Measurements from ENCODE around the gene KCNG1.

KCNG1 gene, protein sequence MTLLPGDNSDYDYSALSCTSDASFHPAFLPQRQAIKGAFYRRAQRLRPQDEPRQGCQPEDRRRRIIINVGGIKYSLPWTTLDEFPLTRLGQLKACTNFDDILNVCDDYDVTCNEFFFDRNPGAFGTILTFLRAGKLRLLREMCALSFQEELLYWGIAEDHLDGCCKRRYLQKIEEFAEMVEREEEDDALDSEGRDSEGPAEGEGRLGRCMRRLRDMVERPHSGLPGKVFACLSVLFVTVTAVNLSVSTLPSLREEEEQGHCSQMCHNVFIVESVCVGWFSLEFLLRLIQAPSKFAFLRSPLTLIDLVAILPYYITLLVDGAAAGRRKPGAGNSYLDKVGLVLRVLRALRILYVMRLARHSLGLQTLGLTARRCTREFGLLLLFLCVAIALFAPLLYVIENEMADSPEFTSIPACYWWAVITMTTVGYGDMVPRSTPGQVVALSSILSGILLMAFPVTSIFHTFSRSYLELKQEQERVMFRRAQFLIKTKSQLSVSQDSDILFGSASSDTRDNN

DNA sequence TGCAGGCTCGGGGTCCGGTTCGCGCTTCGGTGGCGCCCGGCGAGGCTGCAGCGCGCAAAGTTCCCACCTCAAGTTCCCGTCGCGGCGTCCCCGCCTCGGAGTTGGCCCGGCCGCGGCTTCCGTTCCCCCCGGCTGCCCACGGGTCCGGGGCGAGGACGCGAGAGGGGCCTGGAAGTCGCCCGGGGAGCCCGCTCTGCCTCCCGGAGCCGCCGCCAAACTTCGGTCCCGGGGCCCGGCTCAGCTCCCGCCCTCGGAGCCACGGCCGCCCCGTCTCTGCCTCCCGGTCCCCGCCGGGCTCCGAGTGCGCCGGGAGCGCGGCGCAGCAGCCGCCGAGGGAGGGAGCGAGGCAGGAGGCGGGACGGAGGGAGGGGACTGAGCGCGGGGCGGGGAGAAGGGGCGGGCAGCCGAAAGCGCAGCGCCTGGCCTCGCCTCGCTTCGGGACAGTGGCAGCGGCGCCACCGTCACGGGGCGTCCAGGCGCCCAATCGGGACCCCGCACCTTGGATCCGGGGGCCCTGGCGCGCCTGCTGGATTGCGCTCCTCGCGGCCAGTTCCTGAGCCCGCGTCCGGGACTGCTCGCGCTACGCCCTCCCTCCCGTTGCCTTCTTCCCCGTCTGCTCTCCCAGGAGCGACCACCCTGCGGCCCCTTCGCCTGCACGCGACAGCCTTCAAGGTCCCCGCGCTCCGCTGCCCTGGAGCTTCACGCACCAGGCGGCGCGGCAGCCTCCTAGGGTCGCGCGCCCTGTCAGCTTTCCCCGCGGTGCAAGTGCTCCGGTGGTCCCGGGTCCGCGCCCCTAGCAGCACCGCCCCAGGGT lies at the start of gene KCNG1:
TSS of gene KCNG1 (minus strand) at position 305 of the 814 bp plus-strand sequence. CDS start 12,769 bp downstream, outside the sequence.
- H3K4me3 Mint-ChIP-seq, result peak within 1 kb of the TSS; percentile 63
- peaks cover 87% of the 10 kb centered on the region for H3K27me3 Mint-ChIP-seq
- DNase-seq, result peak; percentile 76
- no peaks in the 10 kb centered on the region for H3K9me3 Mint-ChIP-seq
- no peaks in the 10 kb centered on the region for H3K36me3 Mint-ChIP-seq (ENCODE audit: low read depth)
- peaks cover 12% of the 10 kb centered on the region for H3K4me1 Mint-ChIP-seq (ENCODE audit: low read depth)
- peak within 1 kb of the TSS; percentile 26 for H3K27ac Mint-ChIP-seq

- no peaks in the 10 kb centered on the region for H3K36me3 Mint-ChIP-seq (ENCODE audit: low read depth)
- H3K27ac Mint-ChIP-seq, result no peak overlapping the region
- no peak overlapping the region for H3K4me3 Mint-ChIP-seq
- H3K27me3 Mint-ChIP-seq, result peaks cover 67% of the 10 kb centered on the region
- peaks cover 17% of the 10 kb centered on the region for H3K4me1 Mint-ChIP-seq (ENCODE audit: low read depth)
- peaks cover 5% of the 10 kb centered on the region for H3K9me3 Mint-ChIP-seq
- DNase-seq, result no peak
Measured at GRCh38 chr20:51070621-51071020, 47.7 kb upstream of the KCNG1 start.

DNA sequence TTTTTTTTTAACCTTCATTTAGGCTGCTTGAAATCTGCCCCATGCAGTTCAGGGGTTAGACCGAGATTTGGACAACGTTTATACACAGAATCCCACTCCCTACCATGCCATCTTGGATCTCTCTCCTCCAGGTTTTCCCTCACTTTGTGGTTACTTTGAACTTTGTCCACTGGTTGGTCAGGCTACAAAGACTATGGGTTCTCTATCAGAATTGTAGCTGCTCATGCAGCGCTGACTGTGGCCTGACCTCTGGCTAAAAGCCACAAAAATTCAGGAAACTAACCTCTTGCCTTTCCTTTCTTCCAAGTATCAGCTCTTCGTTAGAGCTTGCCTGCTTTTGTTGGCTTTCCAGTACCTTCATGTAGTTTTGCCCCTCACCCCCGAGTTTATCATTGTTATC lies 44.9 kb upstream of the KCNG1 start:
- Mint-ChIP-seq H3K27ac (no peak overlapping the region), H3K36me3 (ENCODE audit: low read depth) (peaks cover 4% of the 10 kb centered on the region), H3K4me3 (no peak overlapping the region), H3K27me3 (peaks cover 50% of the 10 kb centered on the region), H3K4me1 (ENCODE audit: low read depth) (peaks cover 38% of the 10 kb centered on the region), H3K9me3 (peaks cover 4% of the 10 kb centered on the region)
- DNase-seq, result no peak

DNA sequence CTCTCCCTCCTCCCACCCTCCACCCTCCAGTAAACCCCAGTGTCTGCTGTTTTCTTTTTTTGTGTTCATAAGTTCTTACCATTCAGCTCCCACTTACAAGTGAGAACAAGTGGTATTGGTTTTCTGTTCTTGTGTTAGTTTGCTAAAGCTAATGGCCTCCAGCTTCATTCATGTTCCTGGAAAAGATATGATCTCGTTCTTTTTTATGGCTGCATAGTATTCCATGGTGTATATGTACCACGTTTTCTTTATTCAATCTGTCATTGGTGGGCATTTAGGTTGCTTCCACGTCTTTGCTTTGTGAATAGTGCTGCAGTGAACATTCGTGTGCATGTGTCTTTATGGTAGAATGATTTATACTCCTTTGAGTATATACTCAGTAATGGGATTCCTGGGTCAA lies 42.7 kb upstream of the KCNG1 start:
- H3K27me3 Mint-ChIP-seq, result peaks cover 31% of the 10 kb centered on the region
- H3K36me3 Mint-ChIP-seq (ENCODE audit: low read depth), result peaks cover 4% of the 10 kb centered on the region
- peaks cover 58% of the 10 kb centered on the region for H3K4me1 Mint-ChIP-seq (ENCODE audit: low read depth)
- peaks cover 12% of the 10 kb centered on the region for H3K9me3 Mint-ChIP-seq
- peak overlapping the region; percentile 33 for H3K27ac Mint-ChIP-seq
- no peak overlapping the region for H3K4me3 Mint-ChIP-seq
- no peak for DNase-seq

GRCh38 chr20:51064137-51064536 lies 41.2 kb upstream of the KCNG1 start:
- Mint-ChIP-seq H3K27me3 (peaks cover 35% of the 10 kb centered on the region), H3K9me3 (peaks cover 12% of the 10 kb centered on the region), H3K27ac (peak overlapping the region; percentile 94), H3K4me1 (ENCODE audit: low read depth) (peaks cover 73% of the 10 kb centered on the region), H3K4me3 (peak overlapping the region; percentile 44), H3K36me3 (ENCODE audit: low read depth) (peaks cover 4% of the 10 kb centered on the region)
- DNase-seq, result no peak

- peaks cover 42% of the 10 kb centered on the region for H3K27me3 Mint-ChIP-seq
- peaks cover 4% of the 10 kb centered on the region for H3K36me3 Mint-ChIP-seq (ENCODE audit: low read depth)
- H3K9me3 Mint-ChIP-seq, result peaks cover 12% of the 10 kb centered on the region
- DNase-seq, result peak; percentile 54
- H3K27ac Mint-ChIP-seq, result peak overlapping the region; percentile 94
- peaks cover 65% of the 10 kb centered on the region for H3K4me1 Mint-ChIP-seq (ENCODE audit: low read depth)
- H3K4me3 Mint-ChIP-seq, result peak overlapping the region; percentile 8
Measured at GRCh38 chr20:51062065-51062464, 39.2 kb upstream of the KCNG1 start.

- Mint-ChIP-seq H3K27ac (peak overlapping the region; percentile 94), H3K9me3 (peaks cover 12% of the 10 kb centered on the region), H3K36me3 (ENCODE audit: low read depth) (peaks cover 4% of the 10 kb centered on the region)
Measured at GRCh38 chr20:51061418-51062045, 38.6 kb upstream of the KCNG1 start.

GRCh38 chr20:51060301-51060700 lies 37.4 kb upstream of the KCNG1 start:
- H3K36me3 Mint-ChIP-seq (ENCODE audit: low read depth), result peaks cover 4% of the 10 kb centered on the region
- H3K27ac Mint-ChIP-seq, result peak overlapping the region; percentile 83
- H3K27me3 Mint-ChIP-seq, result peaks cover 43% of the 10 kb centered on the region
- H3K4me1 Mint-ChIP-seq (ENCODE audit: low read depth), result peaks cover 57% of the 10 kb centered on the region
- H3K9me3 Mint-ChIP-seq, result peaks cover 8% of the 10 kb centered on the region
- DNase-seq, result no peak
- H3K4me3 Mint-ChIP-seq, result peak overlapping the region; percentile 19

More at GRCh38 chr20:51061418-51062045, 38.6 kb upstream of the KCNG1 start:
- H3K4me1 Mint-ChIP-seq (ENCODE audit: low read depth), result peaks cover 62% of the 10 kb centered on the region
- no peak for DNase-seq
- H3K27me3 Mint-ChIP-seq, result peaks cover 44% of the 10 kb centered on the region
- H3K4me3 Mint-ChIP-seq, result peak overlapping the region; percentile 46

DNA sequence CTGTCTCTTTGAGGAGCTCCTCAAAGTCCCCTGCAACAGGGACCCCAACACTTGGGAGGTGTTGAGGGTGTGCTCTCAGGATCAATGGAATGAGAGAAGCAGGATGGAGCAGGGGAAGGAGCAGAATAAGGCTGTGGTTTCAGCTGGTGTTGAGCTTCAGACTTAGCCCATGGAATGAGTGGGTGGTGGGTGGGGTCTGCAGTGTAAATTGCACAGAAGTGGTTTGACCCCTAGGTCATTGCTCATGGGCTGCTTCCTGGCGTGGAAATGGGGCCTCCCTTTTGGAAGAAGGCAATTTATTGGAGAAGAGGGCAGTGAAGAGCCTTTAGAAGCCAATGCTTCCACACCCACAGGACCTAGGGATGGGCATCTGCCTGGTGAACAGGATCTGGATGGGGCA lies 37.0 kb upstream of the KCNG1 start:
- peak overlapping the region; percentile 83 for H3K27ac Mint-ChIP-seq
- H3K27me3 Mint-ChIP-seq, result peaks cover 45% of the 10 kb centered on the region
- H3K36me3 Mint-ChIP-seq (ENCODE audit: low read depth), result peaks cover 4% of the 10 kb centered on the region
- no peak overlapping the region for H3K4me3 Mint-ChIP-seq
- no peak for DNase-seq
- peaks cover 8% of the 10 kb centered on the region for H3K9me3 Mint-ChIP-seq
- peaks cover 57% of the 10 kb centered on the region for H3K4me1 Mint-ChIP-seq (ENCODE audit: low read depth)

DNA sequence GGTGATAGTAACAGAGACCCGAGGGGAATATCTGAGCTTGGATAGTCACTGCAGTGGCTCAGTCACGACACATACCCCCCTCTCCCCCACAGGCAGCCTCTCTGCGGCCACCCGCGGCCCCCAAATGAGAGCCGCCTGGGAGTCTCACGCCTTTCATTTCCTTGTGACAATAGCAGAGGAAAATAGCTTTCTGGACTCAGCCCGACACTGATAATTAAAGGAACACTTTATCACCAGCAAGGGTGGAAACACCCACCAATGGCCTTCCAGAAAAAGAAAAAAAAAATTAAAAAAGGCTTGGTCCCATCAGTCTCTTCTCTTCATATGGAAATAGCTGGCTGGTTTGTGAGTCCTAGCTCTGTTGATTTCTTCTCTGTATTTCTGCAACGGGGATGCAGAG lies 35.1 kb upstream of the KCNG1 start:
- Mint-ChIP-seq H3K27ac (no peak overlapping the region), H3K9me3 (peaks cover 9% of the 10 kb centered on the region), H3K27me3 (peaks cover 62% of the 10 kb centered on the region), H3K4me3 (no peak overlapping the region), H3K36me3 (ENCODE audit: low read depth) (no peaks in the 10 kb centered on the region), H3K4me1 (ENCODE audit: low read depth) (peaks cover 40% of the 10 kb centered on the region)
- no peak for DNase-seq

DNA sequence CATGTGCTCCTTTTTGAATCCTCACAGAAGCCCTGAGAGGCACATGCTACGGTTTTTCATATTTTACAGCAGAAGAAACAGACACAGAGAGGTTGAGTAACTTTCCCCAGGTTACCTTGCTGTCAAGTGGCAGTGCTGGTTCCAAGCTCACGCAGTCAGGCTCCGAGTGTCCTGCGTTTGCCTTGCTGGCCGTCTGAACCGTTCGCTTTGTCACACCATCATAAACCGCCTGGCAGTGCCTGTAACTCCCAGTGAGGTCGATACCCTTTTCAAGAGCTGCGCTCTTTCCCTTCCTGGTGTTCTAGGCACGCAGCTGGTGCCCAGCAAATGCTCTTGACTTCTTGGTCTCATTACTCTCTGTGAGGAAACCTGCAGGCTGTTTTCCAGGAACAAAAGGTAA lies 31.3 kb upstream of the KCNG1 start:
- no peak for DNase-seq
- H3K27ac Mint-ChIP-seq, result no peak overlapping the region
- H3K4me3 Mint-ChIP-seq, result no peak overlapping the region
- H3K4me1 Mint-ChIP-seq (ENCODE audit: low read depth), result peaks cover 4% of the 10 kb centered on the region
- H3K36me3 Mint-ChIP-seq (ENCODE audit: low read depth), result no peaks in the 10 kb centered on the region
- peaks cover 88% of the 10 kb centered on the region for H3K27me3 Mint-ChIP-seq
- H3K9me3 Mint-ChIP-seq, result peaks cover 2% of the 10 kb centered on the region

DNA sequence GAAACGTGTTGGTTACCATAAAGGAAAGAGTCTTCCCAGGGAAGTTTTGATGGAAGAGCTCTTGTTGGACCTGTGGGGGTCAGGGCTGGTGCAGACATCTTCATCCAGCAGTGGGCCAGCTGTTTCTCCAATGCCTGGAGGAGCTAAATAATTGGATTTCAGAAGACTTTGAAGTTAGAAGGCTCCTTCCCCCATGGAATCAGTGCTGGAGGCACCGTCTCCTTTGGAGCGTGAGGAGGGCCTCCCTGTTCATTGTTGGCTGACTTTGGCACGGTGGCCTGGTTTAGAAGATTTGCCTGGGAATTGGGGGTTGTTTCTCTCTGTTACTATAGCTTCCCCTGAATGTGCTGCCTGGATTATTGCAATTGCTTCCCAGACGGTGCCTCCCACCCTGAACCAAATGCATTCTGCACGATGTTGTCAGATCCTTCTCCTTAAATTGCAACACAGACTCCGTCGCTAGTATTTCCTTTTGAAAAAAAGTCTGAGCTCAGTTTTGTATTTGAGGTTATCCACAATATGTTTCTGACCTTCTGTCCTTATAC lies 27.7 kb upstream of the KCNG1 start:
- DNase-seq, result peak; percentile 7
- Mint-ChIP-seq H3K27ac (no peak overlapping the region), H3K9me3 (peaks cover 4% of the 10 kb centered on the region), H3K27me3 (peaks cover 76% of the 10 kb centered on the region), H3K4me3 (no peak overlapping the region), H3K36me3 (ENCODE audit: low read depth) (no peaks in the 10 kb centered on the region), H3K4me1 (ENCODE audit: low read depth) (no peaks in the 10 kb centered on the region)

DNA sequence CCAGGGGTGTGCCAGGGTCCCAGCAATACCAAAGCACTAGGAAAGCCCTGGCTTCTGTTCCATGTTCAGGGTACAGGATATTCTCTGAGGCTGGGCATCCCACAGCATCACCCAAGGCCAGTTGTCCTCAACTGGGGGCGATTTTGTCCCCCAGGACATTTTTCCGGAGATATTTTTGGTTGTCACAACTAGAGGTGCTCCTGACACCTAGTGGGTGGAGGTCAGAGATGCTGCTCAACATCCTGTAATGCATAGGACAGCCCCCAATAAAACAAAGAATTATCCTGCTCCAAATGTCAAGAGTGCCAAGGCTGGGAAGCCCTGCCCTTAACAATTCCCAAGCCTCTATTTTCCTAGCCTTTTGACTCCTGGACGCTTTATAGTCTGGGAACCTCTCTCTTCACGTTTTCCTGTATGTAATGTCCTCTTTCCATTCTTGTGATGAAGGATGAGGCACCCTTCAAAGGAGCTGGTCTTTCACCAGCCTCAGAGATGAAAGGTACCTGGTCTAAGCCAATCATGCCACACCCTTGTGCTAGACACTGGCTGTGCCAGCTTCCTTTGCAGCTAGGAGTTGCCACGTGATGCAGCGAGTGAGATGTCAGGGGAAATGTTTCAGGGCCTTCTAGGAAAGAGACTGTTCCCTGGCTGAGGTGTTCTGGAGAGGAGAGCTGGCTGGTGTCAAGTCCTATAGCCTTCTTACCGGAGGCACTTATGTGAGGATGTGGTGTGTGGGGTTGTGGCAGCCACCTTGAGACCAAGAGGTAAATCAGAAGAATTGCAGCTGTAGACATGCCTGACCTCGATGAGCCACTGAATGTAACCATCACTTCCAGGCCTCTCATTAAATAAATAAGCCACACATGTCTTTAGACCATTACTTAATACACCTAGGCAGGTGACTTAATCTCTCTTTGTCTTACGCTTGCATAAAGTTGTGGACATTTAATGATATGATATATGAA lies 23.4 kb upstream of the KCNG1 start:
- no peaks in the 10 kb centered on the region for H3K4me1 Mint-ChIP-seq (ENCODE audit: low read depth)
- H3K4me3 Mint-ChIP-seq, result no peak overlapping the region
- DNase-seq, result peak; percentile 9
- peaks cover 35% of the 10 kb centered on the region for H3K27me3 Mint-ChIP-seq
- H3K9me3 Mint-ChIP-seq, result peaks cover 2% of the 10 kb centered on the region
- H3K27ac Mint-ChIP-seq, result no peak overlapping the region
- no peaks in the 10 kb centered on the region for H3K36me3 Mint-ChIP-seq (ENCODE audit: low read depth)

All from activated T-cell treated with anti-CD3 and anti-CD28 coated beads, Interleukin-2, amount 50 U/mL, for 24 hours (primary cell).